Activated CD8-positive, alpha-beta memory T cell treated with anti-CD3 and anti-CD28 coated beads for 4 hours (primary cell): ENCODE results near the gene UBE3B.
"Not testable (repeated sequence)": the region's sequence is repeated elsewhere in the genome, so short reads cannot be mapped to it uniquely, and the experiment has no call there.

Source experiments
- DNase-seq, 2 donors: peaks; one replicate each; pipeline ENCODE4 v3.0.0-alpha.2; 2020; ENCODE audit warnings: low read depth in 2 of 2

UBE3B gene

GRCh38 chr12:109450980-109451379, 26.5 kb upstream of the UBE3B start:
- DNase-seq: no peak

- DNase-seq: no peak
Measured at GRCh38 chr12:109451400-109451799, 26.0 kb upstream of the UBE3B start.

- DNase-seq: no peak
Measured at GRCh38 chr12:109452489-109452888, 24.9 kb upstream of the UBE3B start.

GRCh38 chr12:109455706-109456105, 21.7 kb upstream of the UBE3B start:
- DNase-seq: no peak

GRCh38 chr12:109458086-109458485, 19.3 kb upstream of the UBE3B start:
- DNase-seq: no peak

GRCh38 chr12:109458771-109459208, 18.6 kb upstream of the UBE3B start:
- DNase-seq: no peak

GRCh38 chr12:109459247-109459646, 18.2 kb upstream of the UBE3B start:
- no peak for DNase-seq

- DNase-seq: no peak
Measured at GRCh38 chr12:109460538-109460937, 16.9 kb upstream of the UBE3B start.

GRCh38 chr12:109461049-109461845, 16.2 kb upstream of the UBE3B start:
- DNase-seq: no peak

- DNase-seq: no peak
Measured at GRCh38 chr12:109461846-109462756, 15.3 kb upstream of the UBE3B start.

- no peak for DNase-seq
Measured at GRCh38 chr12:109462868-109463692, 14.4 kb upstream of the UBE3B start.

GRCh38 chr12:109463756-109464155, 13.7 kb upstream of the UBE3B start:
- DNase-seq: no peak

- DNase-seq: no peak
Measured at GRCh38 chr12:109464642-109465351, 12.6 kb upstream of the UBE3B start.

- DNase-seq: no peak
Measured at GRCh38 chr12:109466305-109466704, 11.1 kb upstream of the UBE3B start.

GRCh38 chr12:109466821-109467220, 10.6 kb upstream of the UBE3B start:
- no peak for DNase-seq

GRCh38 chr12:109467978-109468676, 9.3 kb upstream of the UBE3B start:
- no peak for DNase-seq

GRCh38 chr12:109469517-109469916, 7.9 kb upstream of the UBE3B start:
- DNase-seq: no peak

GRCh38 chr12:109473006-109473405, 4.4 kb upstream of the UBE3B start:
- DNase-seq: no peak

GRCh38 chr12:109473526-109474270, 3.7 kb upstream of the UBE3B start:
- not testable (repeated sequence) for DNase-seq

- no peak for DNase-seq
Measured at GRCh38 chr12:109475121-109475520, 2.3 kb upstream of the UBE3B start.
